Measurements from ENCODE around the gene NCOA4.
"Not testable (repeated sequence)": the region's sequence is repeated elsewhere in the genome, so short reads cannot be mapped to it uniquely, and the experiment has no call there.

NCOA4 gene

GRCh38 chr10:45983538-45984186 is 46.8 kb downstream of the NCOA4 start:
- DNase-seq (ENCODE audit: low spot score), result peak; percentile 68

- not testable (repeated sequence) for DNase-seq (ENCODE audit: low spot score)
Observed at GRCh38 chr10:45981367-45981766, 49.1 kb downstream of the NCOA4 start.

GRCh38 chr10:45978554-45978953 is 51.9 kb downstream of the NCOA4 start:
- not testable (repeated sequence) for DNase-seq (ENCODE audit: low spot score)

GRCh38 chr10:45974041-45974440 is 56.4 kb downstream of the NCOA4 start:
- not testable (repeated sequence) for DNase-seq (ENCODE audit: low spot score)

- not testable (repeated sequence) for DNase-seq (ENCODE audit: low spot score)
Observed at GRCh38 chr10:45972813-45973169, 57.6 kb downstream of the NCOA4 start.

- peak; percentile 78 for DNase-seq (ENCODE audit: low spot score)
Observed at GRCh38 chr10:45972106-45972812, 58.2 kb downstream of the NCOA4 start, which contains the start of gene TIMM23. Gene TIMM23, plus strand, starts transcription at chr10:45972489. Its CDS starts 136 bp downstream, at chr10:45972625.

GRCh38 chr10:45971742-45972105 is 58.7 kb downstream of the NCOA4 start:
- DNase-seq (ENCODE audit: low spot score), result not testable (repeated sequence)

- DNase-seq (ENCODE audit: low spot score), result not testable (repeated sequence)
Observed at GRCh38 chr10:45971019-45971418, 59.4 kb downstream of the NCOA4 start.

- DNase-seq (ENCODE audit: low spot score), result not testable (repeated sequence)
Observed at GRCh38 chr10:45962686-45963452, 67.6 kb downstream of the NCOA4 start.

- not testable (repeated sequence) for DNase-seq (ENCODE audit: low spot score)
Observed at GRCh38 chr10:45957928-45958327, 72.5 kb downstream of the NCOA4 start.

GRCh38 chr10:45956634-45957033 is 73.8 kb downstream of the NCOA4 start:
- DNase-seq (ENCODE audit: low spot score), result not testable (repeated sequence)
